ENCODE data around the gene PTPRE. TPM values are rescaled to one million over a fixed set of nuclear protein-coding genes. Genes with fewer than 3 reads are reported as not detected.

The PTPRE gene
- polyA plus RNA-seq, 1 donor (not counting 4 experiments of a cell fraction or from before 2014, with no cell fraction given), result 15.1 TPM

DNA sequence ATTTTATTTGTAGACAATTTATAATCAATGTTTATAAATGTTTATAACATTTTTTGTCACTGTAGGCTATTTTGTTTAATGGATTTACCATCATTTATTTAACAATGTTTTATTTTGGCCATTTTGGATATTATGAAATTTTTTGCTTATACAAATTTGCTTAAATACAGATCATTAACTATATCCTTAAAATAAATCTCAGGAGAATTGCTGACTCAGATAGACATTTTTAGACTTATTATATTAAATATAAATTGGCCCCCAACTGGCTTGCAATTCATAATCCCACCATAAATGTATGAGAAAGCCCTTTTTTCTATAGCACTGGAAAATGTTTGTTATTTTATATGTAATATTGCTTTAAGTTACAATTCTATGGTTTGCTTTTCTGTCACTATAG is 10.3 kb upstream of the PTPRE start:
- TF ChIP-seq, protein P1, sequence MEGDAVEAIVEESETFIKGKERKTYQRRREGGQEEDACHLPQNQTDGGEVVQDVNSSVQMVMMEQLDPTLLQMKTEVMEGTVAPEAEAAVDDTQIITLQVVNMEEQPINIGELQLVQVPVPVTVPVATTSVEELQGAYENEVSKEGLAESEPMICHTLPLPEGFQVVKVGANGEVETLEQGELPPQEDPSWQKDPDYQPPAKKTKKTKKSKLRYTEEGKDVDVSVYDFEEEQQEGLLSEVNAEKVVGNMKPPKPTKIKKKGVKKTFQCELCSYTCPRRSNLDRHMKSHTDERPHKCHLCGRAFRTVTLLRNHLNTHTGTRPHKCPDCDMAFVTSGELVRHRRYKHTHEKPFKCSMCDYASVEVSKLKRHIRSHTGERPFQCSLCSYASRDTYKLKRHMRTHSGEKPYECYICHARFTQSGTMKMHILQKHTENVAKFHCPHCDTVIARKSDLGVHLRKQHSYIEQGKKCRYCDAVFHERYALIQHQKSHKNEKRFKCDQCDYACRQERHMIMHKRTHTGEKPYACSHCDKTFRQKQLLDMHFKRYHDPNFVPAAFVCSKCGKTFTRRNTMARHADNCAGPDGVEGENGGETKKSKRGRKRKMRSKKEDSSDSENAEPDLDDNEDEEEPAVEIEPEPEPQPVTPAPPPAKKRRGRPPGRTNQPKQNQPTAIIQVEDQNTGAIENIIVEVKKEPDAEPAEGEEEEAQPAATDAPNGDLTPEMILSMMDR (optimal IDR thresholded peaks at IDR 0.05 in 1 of 3, IDR thresholded peaks at IDR 0.05 in 1 of 3, conservative IDR thresholded peaks at IDR 0.05 in 1 of 3; ENCODE audit: extremely low read depth in 1 of 3, insufficient read depth in 2 of 3, low read length in 3 of 3), result no peak
- no peak for TF ChIP-seq EZH2 (IDR thresholded peaks at IDR 0.05; ENCODE audit: low read length)
- Histone ChIP-seq H3K9me1 (ENCODE audit: control insufficient read depth, extremely low read depth, insufficient read depth, low read length) (no peaks in the 10 kb centered on the region), H2AFZ (ENCODE audit: control insufficient read depth, low read length) (no peak overlapping the region), H3K9ac (ENCODE audit: control insufficient read depth, extremely low read depth, insufficient read depth, low read length) (no peak overlapping the region), H3K79me2 (ENCODE audit: control insufficient read depth, insufficient read depth, low read length) (no peaks in the 10 kb centered on the region), H3K9me3 (ENCODE audit: control insufficient read depth, low read depth, low read length) (no peaks in the 10 kb centered on the region), H3K4me2 (ENCODE audit: control insufficient read depth, extremely low read depth, insufficient read depth, low read depth, low read length) (no peak overlapping the region), H3K4me1 (ENCODE audit: control insufficient read depth, extremely low read depth, insufficient read depth, low read length) (no peaks in the 10 kb centered on the region), H3K27ac (ENCODE audit: control insufficient read depth, insufficient read depth, low read length) (no peak overlapping the region), H3K27me3 (ENCODE audit: control insufficient read depth, extremely low read depth, insufficient read depth, low read length) (no peaks in the 10 kb centered on the region), H4K20me1 (ENCODE audit: control insufficient read depth, extremely low read depth, insufficient read depth, low read length) (no peaks in the 10 kb centered on the region), H3K4me3 (ENCODE audit: control insufficient read depth in 2 of 3, extremely low read depth in 1 of 3, insufficient read depth in 2 of 3, low read depth in 1 of 3, low read length in 3 of 3) (no peak overlapping the region), H3K36me3 (ENCODE audit: control insufficient read depth in 2 of 2, extremely low read depth in 1 of 2, insufficient read depth in 2 of 2, low read length in 2 of 2) (no peaks in the 10 kb centered on the region)
- dilution Hi-C loops (cut with MboI; ENCODE audit: extremely low pct_ligation_motif_present, low sequenced_read_pairs), result no loop called here
- FAIRE-seq (no peak), DNase-seq (ENCODE audit: low read depth, low spot score) (no peak)

DNA sequence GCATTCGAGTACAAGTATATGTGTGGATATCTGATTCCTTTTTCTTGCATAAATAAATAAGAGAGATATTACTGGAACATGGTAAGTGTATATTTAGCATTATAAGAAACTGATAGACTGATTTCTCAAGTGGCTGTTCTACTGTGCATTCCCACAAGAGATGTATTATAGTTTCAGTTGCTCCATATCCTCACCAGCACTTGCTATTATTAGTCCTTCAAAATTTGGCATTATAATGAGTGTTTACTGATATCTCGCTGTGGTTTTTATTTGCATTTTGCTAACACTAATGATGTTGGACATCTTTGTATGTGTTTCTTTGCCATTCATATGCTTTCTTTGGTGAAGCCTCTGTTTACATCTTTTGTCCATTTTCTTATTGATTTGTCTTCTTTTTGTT is 9.7 kb upstream of the PTPRE start:
- H2AFZ ChIP-seq (ENCODE audit: control insufficient read depth, low read length), result no peak overlapping the region
- no peaks in the 10 kb centered on the region for H3K4me1 ChIP-seq (ENCODE audit: control insufficient read depth, extremely low read depth, insufficient read depth, low read length)
- H3K9ac ChIP-seq (ENCODE audit: control insufficient read depth, extremely low read depth, insufficient read depth, low read length), result no peak overlapping the region
- DNase-seq (ENCODE audit: low read depth, low spot score) (no peak), FAIRE-seq (no peak)
- no peaks in the 10 kb centered on the region for H3K9me3 ChIP-seq (ENCODE audit: control insufficient read depth, low read depth, low read length)
- H3K4me3 ChIP-seq (ENCODE audit: control insufficient read depth in 2 of 3, extremely low read depth in 1 of 3, insufficient read depth in 2 of 3, low read depth in 1 of 3, low read length in 3 of 3), result no peak overlapping the region
- H3K27me3 ChIP-seq (ENCODE audit: control insufficient read depth, extremely low read depth, insufficient read depth, low read length), result no peaks in the 10 kb centered on the region
- no peaks in the 10 kb centered on the region for H3K36me3 ChIP-seq (ENCODE audit: control insufficient read depth in 2 of 2, extremely low read depth in 1 of 2, insufficient read depth in 2 of 2, low read length in 2 of 2)
- H3K4me2 ChIP-seq (ENCODE audit: control insufficient read depth, extremely low read depth, insufficient read depth, low read depth, low read length), result no peak overlapping the region
- dilution Hi-C loops (cut with MboI; ENCODE audit: extremely low pct_ligation_motif_present, low sequenced_read_pairs), result no loop called here
- H3K79me2 ChIP-seq (ENCODE audit: control insufficient read depth, insufficient read depth, low read length), result no peaks in the 10 kb centered on the region
- TF ChIP-seq, protein P1 (optimal IDR thresholded peaks at IDR 0.05 in 1 of 3, IDR thresholded peaks at IDR 0.05 in 1 of 3, conservative IDR thresholded peaks at IDR 0.05 in 1 of 3; ENCODE audit: extremely low read depth in 1 of 3, insufficient read depth in 2 of 3, low read length in 3 of 3), result no peak
- no peak for TF ChIP-seq EZH2 (IDR thresholded peaks at IDR 0.05; ENCODE audit: low read length)
- no peaks in the 10 kb centered on the region for H4K20me1 ChIP-seq (ENCODE audit: control insufficient read depth, extremely low read depth, insufficient read depth, low read length)
- no peaks in the 10 kb centered on the region for H3K9me1 ChIP-seq (ENCODE audit: control insufficient read depth, extremely low read depth, insufficient read depth, low read length)
- H3K27ac ChIP-seq (ENCODE audit: control insufficient read depth, insufficient read depth, low read length), result no peak overlapping the region

All from keratinocyte (primary cell).